ENCODE data around the gene FBXO17.

GRCh38 chr19:39003796-39004195 lies 28.3 kb upstream of the FBXO17 start:
- no peak for TF ChIP-seq EZH2 (IDR thresholded peaks at IDR 0.05; ENCODE audit: insufficient read depth, poor library complexity, severe bottlenecking)
- TF ChIP-seq EZH2phosphoT487 (IDR thresholded peaks at IDR 0.05; ENCODE audit: insufficient read depth, low read depth): no peak

Data from GM23248 (cell line).